ENCODE data around the gene SNRNP70. TPM values are rescaled to one million over a fixed set of nuclear protein-coding genes. Genes with fewer than 3 reads are reported as not detected.

Gene SNRNP70
- total RNA-seq, 1 donor from 2014 or later, result 296 TPM

DNA sequence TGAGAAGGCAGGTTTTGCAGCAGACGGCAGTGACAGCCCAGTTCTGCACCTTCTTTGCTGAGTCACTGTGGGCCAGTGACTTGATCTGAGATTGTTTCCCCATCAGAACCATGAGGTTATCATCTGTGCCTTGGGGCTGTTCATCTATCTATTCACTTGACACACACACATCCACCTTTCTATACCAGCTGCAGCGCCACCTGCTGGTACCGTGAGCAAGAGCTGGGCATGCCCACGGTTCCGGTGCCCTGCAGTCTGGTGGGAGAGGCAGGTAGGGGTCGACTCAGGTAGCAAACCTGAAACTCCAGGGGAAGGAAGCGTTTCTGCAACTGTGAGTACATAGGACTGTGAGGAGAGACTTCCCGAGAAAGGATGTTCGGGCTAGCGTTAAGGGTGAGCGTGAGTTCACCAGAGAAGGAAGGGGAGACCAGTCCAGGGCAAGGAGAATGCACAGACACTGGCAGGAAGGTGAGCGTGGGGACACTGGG, 21.4 kb downstream of the SNRNP70 start:
- H3K27ac Mint-ChIP-seq, result peak overlapping the region; percentile 90
- no peaks in the 10 kb centered on the region for H3K9me3 Mint-ChIP-seq
- H3K27me3 Mint-ChIP-seq, result no peaks in the 10 kb centered on the region
- TF ChIP-seq, protein P1, sequence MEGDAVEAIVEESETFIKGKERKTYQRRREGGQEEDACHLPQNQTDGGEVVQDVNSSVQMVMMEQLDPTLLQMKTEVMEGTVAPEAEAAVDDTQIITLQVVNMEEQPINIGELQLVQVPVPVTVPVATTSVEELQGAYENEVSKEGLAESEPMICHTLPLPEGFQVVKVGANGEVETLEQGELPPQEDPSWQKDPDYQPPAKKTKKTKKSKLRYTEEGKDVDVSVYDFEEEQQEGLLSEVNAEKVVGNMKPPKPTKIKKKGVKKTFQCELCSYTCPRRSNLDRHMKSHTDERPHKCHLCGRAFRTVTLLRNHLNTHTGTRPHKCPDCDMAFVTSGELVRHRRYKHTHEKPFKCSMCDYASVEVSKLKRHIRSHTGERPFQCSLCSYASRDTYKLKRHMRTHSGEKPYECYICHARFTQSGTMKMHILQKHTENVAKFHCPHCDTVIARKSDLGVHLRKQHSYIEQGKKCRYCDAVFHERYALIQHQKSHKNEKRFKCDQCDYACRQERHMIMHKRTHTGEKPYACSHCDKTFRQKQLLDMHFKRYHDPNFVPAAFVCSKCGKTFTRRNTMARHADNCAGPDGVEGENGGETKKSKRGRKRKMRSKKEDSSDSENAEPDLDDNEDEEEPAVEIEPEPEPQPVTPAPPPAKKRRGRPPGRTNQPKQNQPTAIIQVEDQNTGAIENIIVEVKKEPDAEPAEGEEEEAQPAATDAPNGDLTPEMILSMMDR (conservative IDR thresholded peaks at IDR 0.05), result peak; percentile 85
- DNase-seq (ENCODE audit: extremely low spot score, unreplicated experiment), result no peak
- peak overlapping the region; percentile 5 for H3K4me3 Mint-ChIP-seq
- peaks cover 33% of the 10 kb centered on the region for H3K4me1 Mint-ChIP-seq (ENCODE audit: unreplicated experiment)
- H3K36me3 Mint-ChIP-seq, result peaks cover 26% of the 10 kb centered on the region

DNA sequence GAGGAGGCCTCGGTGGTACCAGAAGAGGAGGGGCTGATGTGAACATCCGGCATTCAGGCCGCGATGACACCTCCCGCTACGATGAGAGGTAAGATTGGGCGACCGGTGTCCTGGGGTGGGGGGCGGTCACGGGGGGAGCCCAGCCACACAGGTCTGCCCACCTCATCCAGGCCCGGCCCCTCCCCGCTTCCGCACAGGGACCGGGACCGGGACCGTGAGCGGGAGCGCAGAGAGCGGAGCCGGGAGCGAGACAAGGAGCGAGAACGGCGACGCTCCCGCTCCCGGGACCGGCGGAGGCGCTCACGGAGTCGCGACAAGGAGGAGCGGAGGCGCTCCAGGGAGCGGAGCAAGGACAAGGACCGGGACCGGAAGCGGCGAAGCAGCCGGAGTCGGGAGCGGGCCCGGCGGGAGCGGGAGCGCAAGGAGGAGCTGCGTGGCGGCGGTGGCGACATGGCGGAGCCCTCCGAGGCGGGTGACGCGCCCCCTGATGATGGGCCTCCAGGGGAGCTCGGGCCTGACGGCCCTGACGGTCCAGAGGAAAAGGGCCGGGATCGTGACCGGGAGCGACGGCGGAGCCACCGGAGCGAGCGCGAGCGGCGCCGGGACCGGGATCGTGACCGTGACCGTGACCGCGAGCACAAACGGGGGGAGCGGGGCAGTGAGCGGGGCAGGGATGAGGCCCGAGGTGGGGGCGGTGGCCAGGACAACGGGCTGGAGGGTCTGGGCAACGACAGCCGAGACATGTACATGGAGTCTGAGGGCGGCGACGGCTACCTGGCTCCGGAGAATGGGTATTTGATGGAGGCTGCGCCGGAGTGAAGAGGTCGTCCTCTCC, 22.6 kb downstream of the SNRNP70 start:
- peaks cover 26% of the 10 kb centered on the region for H3K36me3 Mint-ChIP-seq

DNA sequence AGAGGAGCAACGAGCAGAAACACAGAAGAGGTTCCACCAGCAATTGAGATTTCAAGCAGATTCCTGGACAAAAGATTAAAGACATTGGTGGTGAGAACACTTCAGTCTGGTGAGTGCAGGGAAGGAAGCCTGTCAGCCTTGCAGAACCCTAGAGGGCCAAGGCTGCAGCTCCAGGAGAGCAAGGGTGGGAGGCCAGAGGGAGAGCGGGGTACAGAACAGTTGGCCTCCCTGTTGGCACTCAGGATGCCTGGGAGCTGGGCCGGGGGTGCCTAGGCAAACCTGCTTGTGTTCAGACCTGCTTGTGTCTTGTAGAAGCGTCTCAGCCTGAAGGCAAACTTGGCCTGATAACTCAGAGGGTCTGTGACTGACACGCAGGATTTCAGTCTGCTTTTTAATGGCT, 23.8 kb downstream of the SNRNP70 start:
- Mint-ChIP-seq H3K36me3 (peaks cover 26% of the 10 kb centered on the region), H3K27ac (peak overlapping the region; percentile 34), H3K27me3 (no peaks in the 10 kb centered on the region), H3K4me3 (peak overlapping the region; percentile 2), H3K4me1 (ENCODE audit: unreplicated experiment) (peaks cover 42% of the 10 kb centered on the region), H3K9me3 (no peaks in the 10 kb centered on the region)
- no peak for DNase-seq (ENCODE audit: extremely low spot score, unreplicated experiment)
- TF ChIP-seq, protein P1 (conservative IDR thresholded peaks at IDR 0.05), result no peak

More for the DNA sequence above, 22.6 kb downstream of the SNRNP70 start:
- Mint-ChIP-seq H3K27ac (no peak overlapping the region), H3K4me3 (no peak overlapping the region), H3K4me1 (ENCODE audit: unreplicated experiment) (peaks cover 37% of the 10 kb centered on the region), H3K9me3 (no peaks in the 10 kb centered on the region), H3K27me3 (no peaks in the 10 kb centered on the region)
- DNase-seq (ENCODE audit: extremely low spot score, unreplicated experiment), result no peak
- TF ChIP-seq, protein P1 (conservative IDR thresholded peaks at IDR 0.05), result no peak

DNA sequence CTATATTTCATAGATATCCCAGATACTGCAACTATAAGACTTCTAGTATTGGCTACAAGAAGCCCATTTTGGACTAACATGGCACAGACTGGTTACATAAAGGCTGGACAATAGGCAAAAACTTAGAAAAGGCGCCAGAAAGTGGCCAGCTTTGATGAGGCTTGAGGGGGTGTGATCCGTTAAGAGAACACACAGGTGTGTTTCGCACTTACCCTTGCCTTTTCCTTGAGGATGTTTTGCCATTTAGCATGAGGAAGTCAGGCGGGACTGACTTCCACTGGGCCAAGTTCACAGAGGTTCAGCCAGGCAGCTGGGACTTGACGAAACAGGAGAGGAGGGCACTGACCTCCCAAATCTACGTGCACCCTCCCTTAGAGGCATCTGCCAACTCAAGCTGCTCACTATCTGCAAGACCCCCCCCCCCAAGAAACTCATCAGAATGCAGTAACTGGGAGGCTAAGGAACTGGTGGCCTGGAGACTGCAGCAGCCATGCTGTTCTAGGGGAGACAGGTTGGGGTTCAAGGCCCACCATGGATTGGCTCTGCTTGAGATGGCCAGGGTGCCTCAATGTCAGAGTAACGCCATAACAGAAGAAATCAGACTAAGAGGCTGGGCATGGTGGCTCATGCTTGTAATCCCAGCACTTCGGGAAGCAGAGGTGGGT, 24.4 kb downstream of the SNRNP70 start:
- no peaks in the 10 kb centered on the region for H3K27me3 Mint-ChIP-seq
- peaks cover 37% of the 10 kb centered on the region for H3K4me1 Mint-ChIP-seq (ENCODE audit: unreplicated experiment)
- H3K4me3 Mint-ChIP-seq, result no peak overlapping the region
- no peak overlapping the region for H3K27ac Mint-ChIP-seq
- no peaks in the 10 kb centered on the region for H3K9me3 Mint-ChIP-seq
- TF ChIP-seq, protein P1 (conservative IDR thresholded peaks at IDR 0.05), result no peak
- DNase-seq (ENCODE audit: extremely low spot score, unreplicated experiment), result no peak
- peaks cover 25% of the 10 kb centered on the region for H3K36me3 Mint-ChIP-seq

DNA sequence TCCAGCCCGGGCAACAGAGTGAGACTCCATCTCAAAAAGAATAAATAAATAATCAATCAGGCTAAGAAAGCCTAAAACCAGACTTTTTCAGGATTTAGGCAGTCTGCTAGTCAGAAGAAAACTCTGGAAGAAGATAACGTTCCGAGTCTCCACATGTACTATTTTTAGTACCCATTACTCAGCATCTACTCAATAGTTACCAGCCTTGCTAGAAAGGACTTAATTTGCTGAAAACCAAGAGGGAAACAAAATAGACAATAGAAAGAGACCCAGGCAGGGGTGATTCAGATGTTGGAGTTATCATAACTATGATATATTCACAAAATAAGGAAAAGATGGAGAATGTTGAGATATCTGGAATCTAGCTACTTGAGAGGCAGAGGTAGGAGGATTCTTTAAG, 25.3 kb downstream of the SNRNP70 start:
- Mint-ChIP-seq H3K9me3 (no peaks in the 10 kb centered on the region), H3K4me3 (no peak overlapping the region), H3K27me3 (no peaks in the 10 kb centered on the region), H3K36me3 (peaks cover 19% of the 10 kb centered on the region), H3K27ac (no peak overlapping the region), H3K4me1 (ENCODE audit: unreplicated experiment) (peaks cover 38% of the 10 kb centered on the region)
- TF ChIP-seq, protein P1 (conservative IDR thresholded peaks at IDR 0.05), result no peak
- DNase-seq (ENCODE audit: extremely low spot score, unreplicated experiment), result no peak
